Suprapubic skin (tissue), 3 donors: ENCODE data around the gene MYO10.

Experiments
- POLR2A ChIP-seq, 2 donors: fragments of 450-650 bp; IDR thresholded peaks; one replicate each; pipeline ENCODE4 v1.6.1; 2017; ENCODE audit warnings: antibody characterized with exemption in 2 of 2, mild to moderate bottlenecking in 2 of 2, moderate library complexity in 2 of 2
- TF ChIP-seq, protein P1 (sequence below), 2 donors: fragments of 200-600 bp in 1 of 2; fragments of 450-650 bp in 1 of 2; sonication (generic) in 1 of 2; IDR thresholded peaks; one replicate each; pipeline ENCODE4 v1.5.1; 2016 to 2019; ENCODE audit warnings: antibody characterized with exemption in 2 of 2, mild to moderate bottlenecking in 1 of 2, moderate library complexity in 1 of 2

DNA sequence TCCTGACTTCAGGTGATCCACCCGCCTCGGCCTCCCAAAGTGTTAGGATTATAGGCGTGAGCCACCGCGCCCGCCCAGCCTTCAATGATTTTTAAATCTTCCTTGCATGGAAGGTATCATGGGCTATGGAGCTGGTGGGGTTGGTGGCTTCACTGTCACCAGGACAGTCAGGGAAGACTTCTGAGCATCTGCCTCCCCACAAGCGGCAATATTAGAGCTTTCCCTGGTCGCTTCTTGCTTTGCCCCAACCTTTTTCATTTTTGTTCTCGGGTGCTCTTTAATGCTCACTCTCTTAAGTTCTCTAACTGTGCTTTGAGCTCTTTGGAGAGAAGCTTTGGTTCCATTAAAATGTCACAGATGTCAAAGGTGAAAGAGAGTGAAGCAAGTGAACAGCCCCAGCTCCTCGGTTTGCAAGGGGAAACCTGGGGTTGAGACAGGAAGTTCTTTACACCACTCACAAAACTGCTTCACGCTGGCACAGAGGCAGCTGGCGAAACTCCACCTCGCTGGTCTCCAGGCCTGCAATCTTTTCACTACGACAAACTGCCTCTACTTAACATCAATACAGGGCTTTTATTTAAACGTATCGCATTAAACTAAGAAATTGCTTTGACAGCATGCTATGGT, 176.8 kb downstream of the MYO10 start:
- TF ChIP-seq, protein P1, sequence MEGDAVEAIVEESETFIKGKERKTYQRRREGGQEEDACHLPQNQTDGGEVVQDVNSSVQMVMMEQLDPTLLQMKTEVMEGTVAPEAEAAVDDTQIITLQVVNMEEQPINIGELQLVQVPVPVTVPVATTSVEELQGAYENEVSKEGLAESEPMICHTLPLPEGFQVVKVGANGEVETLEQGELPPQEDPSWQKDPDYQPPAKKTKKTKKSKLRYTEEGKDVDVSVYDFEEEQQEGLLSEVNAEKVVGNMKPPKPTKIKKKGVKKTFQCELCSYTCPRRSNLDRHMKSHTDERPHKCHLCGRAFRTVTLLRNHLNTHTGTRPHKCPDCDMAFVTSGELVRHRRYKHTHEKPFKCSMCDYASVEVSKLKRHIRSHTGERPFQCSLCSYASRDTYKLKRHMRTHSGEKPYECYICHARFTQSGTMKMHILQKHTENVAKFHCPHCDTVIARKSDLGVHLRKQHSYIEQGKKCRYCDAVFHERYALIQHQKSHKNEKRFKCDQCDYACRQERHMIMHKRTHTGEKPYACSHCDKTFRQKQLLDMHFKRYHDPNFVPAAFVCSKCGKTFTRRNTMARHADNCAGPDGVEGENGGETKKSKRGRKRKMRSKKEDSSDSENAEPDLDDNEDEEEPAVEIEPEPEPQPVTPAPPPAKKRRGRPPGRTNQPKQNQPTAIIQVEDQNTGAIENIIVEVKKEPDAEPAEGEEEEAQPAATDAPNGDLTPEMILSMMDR (IDR thresholded peaks at IDR 0.05) = no peak
- TF ChIP-seq POLR2A (IDR thresholded peaks at IDR 0.05) = no peak
